Activated gamma-delta T cell treated with Interleukin-2 at 50 U/mL for 16 hours (primary cell): ENCODE results near the gene LRBA.
"Not testable (repeated sequence)": the region's sequence is repeated elsewhere in the genome, so short reads cannot be mapped to it uniquely, and the experiment has no call there.

Experiments used
- DNase-seq: peaks from one replicate; pipeline ENCODE4 v3.0.0-alpha.2; 2020

The LRBA gene

GRCh38 chr4:151014521-151015458 is at the start of gene LRBA:
Gene LRBA (minus strand): TSS chr4:151015284. CDS start chr4:151014642, 642 bp downstream.
- DNase-seq, result peak; percentile 82

- not testable (repeated sequence) for DNase-seq
Observed at GRCh38 chr4:151063143-151063542, 48.1 kb upstream of the LRBA start.

- DNase-seq, result no peak
Observed at GRCh38 chr4:151055539-151055938, 40.5 kb upstream of the LRBA start.

- DNase-seq, result no peak
Observed at GRCh38 chr4:151052785-151053184, 37.7 kb upstream of the LRBA start.

- no peak for DNase-seq
Observed at GRCh38 chr4:151049430-151049884, 34.4 kb upstream of the LRBA start.

GRCh38 chr4:151048913-151049312 is 33.8 kb upstream of the LRBA start:
- no peak for DNase-seq

- no peak for DNase-seq
Observed at GRCh38 chr4:151046609-151047008, 31.5 kb upstream of the LRBA start.

GRCh38 chr4:151045907-151046306 is 30.8 kb upstream of the LRBA start:
- no peak for DNase-seq

- no peak for DNase-seq
Observed at GRCh38 chr4:151043803-151044515, 28.9 kb upstream of the LRBA start.

- DNase-seq, result no peak
Observed at GRCh38 chr4:151039733-151040132, 24.6 kb upstream of the LRBA start.

GRCh38 chr4:151038452-151039157 is 23.5 kb upstream of the LRBA start:
- DNase-seq, result no peak

- DNase-seq, result no peak
Observed at GRCh38 chr4:151035911-151036310, 20.8 kb upstream of the LRBA start.

- no peak for DNase-seq
Observed at GRCh38 chr4:151035328-151035727, 20.2 kb upstream of the LRBA start.

GRCh38 chr4:151034829-151035228 is 19.7 kb upstream of the LRBA start:
- no peak for DNase-seq

GRCh38 chr4:151031831-151032605 is 16.9 kb upstream of the LRBA start:
- DNase-seq, result no peak

GRCh38 chr4:151029537-151029936 is 14.5 kb upstream of the LRBA start:
- no peak for DNase-seq

- not testable (repeated sequence) for DNase-seq
Observed at GRCh38 chr4:151029006-151029405, 13.9 kb upstream of the LRBA start.

- no peak for DNase-seq
Observed at GRCh38 chr4:151025759-151026158, 10.7 kb upstream of the LRBA start.

- DNase-seq, result no peak
Observed at GRCh38 chr4:151022586-151022985, 7.5 kb upstream of the LRBA start.

GRCh38 chr4:151021637-151022334 is 6.7 kb upstream of the LRBA start:
- no peak for DNase-seq

- peak; percentile 75 for DNase-seq
Observed at GRCh38 chr4:151015459-151016347, 619 bp upstream of the LRBA start.
